ENCODE data around the gene METAP1D.
"Not testable (repeated sequence)": the region's sequence is repeated elsewhere in the genome, so short reads cannot be mapped to it uniquely, and the experiment has no call there.

METAP1D gene

GRCh38 chr2:172105471-172106107 lies 105.8 kb downstream of the METAP1D start:
- no peak for DNase-seq

- no peak for DNase-seq
Observed at GRCh38 chr2:172106108-172106961, 106.6 kb downstream of the METAP1D start.

- no peak for DNase-seq
Observed at GRCh38 chr2:172107690-172108586, 108.2 kb downstream of the METAP1D start.

- no peak for DNase-seq
Observed at GRCh38 chr2:172108587-172108930, 108.8 kb downstream of the METAP1D start.

GRCh38 chr2:172109256-172109987 lies 109.7 kb downstream of the METAP1D start:
- DNase-seq: no peak

- no peak for DNase-seq
Observed at GRCh38 chr2:172109988-172110811, 110.4 kb downstream of the METAP1D start.

GRCh38 chr2:172113617-172114016 lies 113.9 kb downstream of the METAP1D start:
- no peak for DNase-seq

- DNase-seq: not testable (repeated sequence)
Observed at GRCh38 chr2:172114176-172114575, 114.4 kb downstream of the METAP1D start.

GRCh38 chr2:172114579-172114978 lies 114.8 kb downstream of the METAP1D start:
- no peak for DNase-seq

- no peak for DNase-seq
Observed at GRCh38 chr2:172116107-172116506, 116.4 kb downstream of the METAP1D start.

- no peak for DNase-seq
Observed at GRCh38 chr2:172119089-172119488, 119.3 kb downstream of the METAP1D start.

- no peak for DNase-seq
Observed at GRCh38 chr2:172120118-172120517, 120.4 kb downstream of the METAP1D start.

- DNase-seq: no peak
Observed at GRCh38 chr2:172128484-172128883, 128.7 kb downstream of the METAP1D start.

- no peak for DNase-seq
Observed at GRCh38 chr2:172129404-172129803, 129.7 kb downstream of the METAP1D start.

Data from stimulated activated CD4-positive, alpha-beta T cell treated with anti-CD3 and anti-CD28 coated beads, Interleukin-12 subunit alpha, Interleukin-12 subunit beta, amount 100 ng/mL, for 4 hours (primary cell).